ENCODE results near the gene ZFR2.

- TF ChIP-seq POLR2A (IDR thresholded peaks at IDR 0.05) (no peak), CTCF (IDR thresholded peaks at IDR 0.05 in 8 of 11, conservative IDR thresholded peaks at IDR 0.05 in 3 of 11) (no peak)
These were observed 13.5 kb downstream of the ZFR2 start for GRCh38 chr19:3855320-3855719.

Data from spleen (tissue), 7 donors.